Ovary (tissue), 9 donors: Measurements from ENCODE around the gene ZBTB7A. TPM values are rescaled to one million over a fixed set of nuclear protein-coding genes. Genes with fewer than 3 reads are reported as not detected.

ENCODE experiments used
- DNase-seq, 5 donors: peaks; one replicate each; pipeline ENCODE4 v3.0.0-alpha.2; 2019 to 2020
- H3K27ac ChIP-seq, 2 donors: fragments of 200-600 bp; one replicate each; pipeline versions ENCODE4 v1.5.1 to v1.8.0; 2019 to 2022
- H3K27me3 ChIP-seq: fragments of 200-600 bp; one replicate; pipeline ENCODE4 v1.8.0; 2022
- H3K36me3 ChIP-seq: fragments of 200-600 bp; sonication (generic); one replicate; pipeline ENCODE4 v1.5.1; 2019
- H3K4me1 ChIP-seq: one replicate; pipeline ENCODE4 v1.8.1; 2013; ENCODE audit warnings: mild to moderate bottlenecking, moderate library complexity; ENCODE audit not compliant: insufficient read depth
- H3K4me3 ChIP-seq: fragments of 200-600 bp; sonication (generic); one replicate; pipeline ENCODE4 v1.5.1; 2017
- H3K9me3 ChIP-seq, 2 donors: fragments of 200-600 bp in 1 of 2; sonication (generic) in 1 of 2; one replicate each; pipeline versions ENCODE4 v1.5.1 to v1.8.1; 2013 to 2019; ENCODE audit warnings: mild to moderate bottlenecking in 1 of 2, moderate library complexity in 1 of 2
- EP300 ChIP-seq: sonication (generic); formaldehyde crosslinking; IDR thresholded peaks from one replicate; pipeline ENCODE4 v1.6.1; 2017; ENCODE audit warnings: antibody characterized with exemption
- POLR2A ChIP-seq: fragments of 450-650 bp; IDR thresholded peaks from one replicate; pipeline ENCODE4 v1.6.1; 2017; ENCODE audit warnings: antibody characterized with exemption, mild to moderate bottlenecking, moderate library complexity
- WGBS, 3 donors: extraction: QIAGEN DNeasy Blood & Tissue Kit in 1 of 3; methylation state at CpG; one replicate each; pipeline versions ENCODE4 v1.1.5 to v1.1.7; 2013 to 2017; 5-methylcytosine and 5-hydroxymethylcytosine counted together
- intact Hi-C, 4 donors: fragments of 100-400 bp; cut with DNase I; formaldehyde crosslinking; loops; one replicate each; pipeline versions ENCODE4 v1.11.0 to v1.15.1; 2022 to 2023
- polyA plus RNA-seq, 2 donors: library from polyadenylated mRNA; stranded (reverse); fragments of 200-250 nt in 1 of 2; fragments of 350-450 nt in 1 of 2; fragmentation: Illumina TruSeq in 1 of 2; extraction: RNeasy Lipid Tissue Mini Kit (QIAGEN cat#74804) in 1 of 2; gene quantifications; one replicate each; pipeline ENCODE4 v1.2.3, GENCODE V29; 2013 to 2014
- total RNA-seq, 7 donors: library from RNA; depleted of rRNA in 2 of 7; stranded (reverse); fragments of >200 nt in 2 of 7; fragmentation: NEBNext Ultra II Directional in 3 of 7; extraction: Animal tissue kit (Norgen Biotek cat#: 25700) in 3 of 7; gene quantifications; one replicate each; pipeline versions ENCODE4 v1.1.0 to v1.2.4, GENCODE V29; 2016 to 2023
- TF ChIP-seq, protein P1 (sequence below), 3 donors: fragments of 450-650 bp in 2 of 3; fragments of 200-600 bp in 1 of 3; IDR thresholded peaks; one replicate each; pipeline versions ENCODE4 v1.5.1 to v1.8.0; 2016 to 2022; ENCODE audit warnings: antibody characterized with exemption in 3 of 3, mild to moderate bottlenecking in 1 of 3
- donor health status: DM: no; HTN: no; CAD: no; lungs with moderate emphysema.
- donor health status: DM: no; HTN: no; CAD: no.
- donor health status: Bipolar disorder and iron deficiency.
- donor health status: DM: yes; HTN: yes; CAD: no.
- donor health status: DM: no; HTN: no; CAD: no.
- donor health status: DM: yes; HTN: yes; CAD: no.

Gene ZBTB7A
- total and polyA plus RNA-seq, 9 donors = 9.1 to 56.4 (median 38.5) TPM

DNA sequence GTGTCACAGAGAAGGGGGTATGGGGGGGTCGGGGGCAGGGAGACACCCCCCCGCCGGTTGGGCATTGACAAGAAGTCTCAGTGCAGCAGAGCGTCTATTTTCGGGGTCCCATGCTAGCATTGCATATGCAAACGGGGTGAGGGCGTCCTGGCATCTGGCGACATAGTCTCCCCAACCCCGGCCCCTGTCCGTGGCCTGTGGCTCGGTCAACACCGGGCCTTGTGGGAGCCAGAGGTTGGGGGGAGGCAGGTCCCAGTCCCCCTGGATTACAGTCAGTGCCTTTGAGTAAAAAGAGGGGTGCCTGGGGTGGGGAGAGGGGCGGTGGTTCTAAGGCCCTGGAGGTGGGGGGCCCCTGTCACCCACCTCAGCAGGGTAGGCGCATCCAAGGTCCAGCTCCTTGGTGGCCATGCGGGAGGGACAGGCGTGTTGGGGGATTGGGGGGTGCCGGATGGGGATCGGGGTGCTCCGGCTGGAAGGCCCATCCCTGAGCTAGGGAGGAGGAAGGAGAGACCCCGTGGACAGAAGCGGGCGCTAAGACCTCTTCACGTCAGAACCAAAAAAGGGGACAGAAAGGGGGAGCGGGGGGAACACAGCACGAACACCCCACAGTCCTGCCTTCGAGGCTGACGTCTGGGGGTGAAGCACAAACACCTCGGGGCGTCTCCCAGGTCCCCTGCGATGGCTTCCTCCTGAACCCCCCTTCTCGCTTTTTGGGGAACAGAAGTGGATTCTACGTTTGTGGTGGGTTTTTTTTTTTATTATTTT, 20.9 kb downstream of the ZBTB7A start:
- H3K27ac ChIP-seq = no peak overlapping the region
- H3K4me3 ChIP-seq = no peak overlapping the region
- peak in 1 of 5 donors; percentile 21 for DNase-seq
- intact Hi-C loops = no loop called here
- no peaks in the 10 kb centered on the region for H3K36me3 ChIP-seq
- no peaks in the 10 kb centered on the region for H3K27me3 ChIP-seq
- WGBS, 3 donors = 87 to 89% (median 88%) methylated on average over 32 of the region's 32 CpGs
- peaks cover 1% of the 10 kb centered on the region for H3K4me1 ChIP-seq
- TF ChIP-seq POLR2A (no peak), EP300 (no peak)
- TF ChIP-seq, protein P1, sequence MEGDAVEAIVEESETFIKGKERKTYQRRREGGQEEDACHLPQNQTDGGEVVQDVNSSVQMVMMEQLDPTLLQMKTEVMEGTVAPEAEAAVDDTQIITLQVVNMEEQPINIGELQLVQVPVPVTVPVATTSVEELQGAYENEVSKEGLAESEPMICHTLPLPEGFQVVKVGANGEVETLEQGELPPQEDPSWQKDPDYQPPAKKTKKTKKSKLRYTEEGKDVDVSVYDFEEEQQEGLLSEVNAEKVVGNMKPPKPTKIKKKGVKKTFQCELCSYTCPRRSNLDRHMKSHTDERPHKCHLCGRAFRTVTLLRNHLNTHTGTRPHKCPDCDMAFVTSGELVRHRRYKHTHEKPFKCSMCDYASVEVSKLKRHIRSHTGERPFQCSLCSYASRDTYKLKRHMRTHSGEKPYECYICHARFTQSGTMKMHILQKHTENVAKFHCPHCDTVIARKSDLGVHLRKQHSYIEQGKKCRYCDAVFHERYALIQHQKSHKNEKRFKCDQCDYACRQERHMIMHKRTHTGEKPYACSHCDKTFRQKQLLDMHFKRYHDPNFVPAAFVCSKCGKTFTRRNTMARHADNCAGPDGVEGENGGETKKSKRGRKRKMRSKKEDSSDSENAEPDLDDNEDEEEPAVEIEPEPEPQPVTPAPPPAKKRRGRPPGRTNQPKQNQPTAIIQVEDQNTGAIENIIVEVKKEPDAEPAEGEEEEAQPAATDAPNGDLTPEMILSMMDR (IDR thresholded peaks at IDR 0.05) = no peak
- H3K9me3 ChIP-seq = no peaks in the 10 kb centered on the region

DNA sequence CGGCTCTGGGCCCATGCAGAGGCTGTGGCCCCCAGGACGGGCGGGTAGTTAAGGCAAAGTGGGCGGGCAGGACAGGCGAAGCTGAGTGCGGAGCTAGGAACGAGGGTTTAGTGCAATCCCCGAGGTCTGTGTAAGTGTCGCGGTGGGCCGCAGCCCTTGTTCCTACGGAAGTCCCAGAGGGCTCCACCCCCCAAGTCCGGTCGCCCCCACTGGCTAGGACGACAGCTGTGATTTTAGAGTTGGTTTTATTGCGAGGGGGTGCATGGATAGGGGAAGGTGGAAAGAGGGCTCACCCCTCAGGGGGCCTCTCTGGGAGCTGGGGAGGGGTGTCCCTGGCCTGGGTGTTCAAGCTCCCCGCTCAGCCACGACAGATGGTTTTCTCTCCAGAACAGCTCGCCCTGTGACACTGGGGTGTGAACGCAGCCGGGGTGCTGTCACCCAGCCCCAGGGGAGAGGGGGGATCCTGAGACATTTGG, 21.7 kb downstream of the ZBTB7A start:
- intact Hi-C loops = no loop called here
- Histone ChIP-seq H3K36me3 (no peaks in the 10 kb centered on the region), H3K27ac (no peak overlapping the region), H3K4me1 (no peaks in the 10 kb centered on the region), H3K9me3 (no peaks in the 10 kb centered on the region), H3K27me3 (no peaks in the 10 kb centered on the region), H3K4me3 (no peak overlapping the region)
- TF ChIP-seq POLR2A (no peak), EP300 (no peak)
- TF ChIP-seq, protein P1 (IDR thresholded peaks at IDR 0.05) = no peak
- DNase-seq = peak in 1 of 5 donors; percentile 18
- WGBS, 3 donors = 75 to 76% (median 75%) methylated on average over 21 of the region's 21 CpGs

DNA sequence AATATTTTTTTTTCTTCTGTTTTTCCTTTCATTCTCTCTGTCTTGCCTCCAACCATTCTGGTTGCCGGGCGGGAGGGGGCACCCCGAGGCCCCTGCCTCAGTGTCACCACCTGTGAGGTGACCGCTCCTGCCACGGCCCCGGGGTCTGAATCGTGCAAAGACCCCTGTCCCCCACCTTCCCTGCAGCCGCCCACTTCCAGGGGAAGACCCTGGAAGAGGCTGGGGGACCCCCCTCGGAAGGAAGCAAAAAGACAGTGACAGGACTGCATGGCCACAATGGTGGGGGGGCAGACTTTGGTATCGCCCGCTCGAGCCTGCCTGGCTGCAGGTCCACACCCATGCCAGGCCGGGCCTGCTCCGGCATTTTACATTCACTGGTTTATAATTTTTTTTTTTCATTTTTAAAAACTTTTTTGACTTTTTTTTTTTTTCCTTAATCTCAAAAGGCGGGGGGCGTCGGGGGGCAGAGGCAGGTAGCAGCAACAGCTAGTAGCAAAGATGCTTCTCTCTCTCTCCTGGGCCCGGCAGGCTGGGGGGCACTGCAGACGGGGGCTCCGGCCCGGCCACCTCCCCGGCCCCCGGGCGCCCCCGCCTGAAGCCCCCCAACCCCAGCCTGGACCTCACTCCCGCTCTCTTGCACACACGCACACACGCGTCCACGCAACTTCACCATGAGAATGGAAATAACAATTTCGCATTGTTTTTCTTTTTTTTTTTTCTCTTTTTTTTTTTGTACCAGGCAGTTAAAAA, 22.6 kb downstream of the ZBTB7A start:
- 82 to 85% (median 85%) methylated on average over 31 of the region's 31 CpGs for WGBS, 3 donors
- Histone ChIP-seq H3K9me3 (no peaks in the 10 kb centered on the region), H3K36me3 (no peaks in the 10 kb centered on the region), H3K4me3 (no peak overlapping the region), H3K27me3 (no peaks in the 10 kb centered on the region), H3K27ac (no peak overlapping the region), H3K4me1 (no peaks in the 10 kb centered on the region)
- no peak for TF ChIP-seq EP300
- TF ChIP-seq, protein P1 (IDR thresholded peaks at IDR 0.05) = no peak
- TF ChIP-seq POLR2A = no peak
- peak in 1 of 5 donors; percentile 18 for DNase-seq
- intact Hi-C loops = no loop called here

DNA sequence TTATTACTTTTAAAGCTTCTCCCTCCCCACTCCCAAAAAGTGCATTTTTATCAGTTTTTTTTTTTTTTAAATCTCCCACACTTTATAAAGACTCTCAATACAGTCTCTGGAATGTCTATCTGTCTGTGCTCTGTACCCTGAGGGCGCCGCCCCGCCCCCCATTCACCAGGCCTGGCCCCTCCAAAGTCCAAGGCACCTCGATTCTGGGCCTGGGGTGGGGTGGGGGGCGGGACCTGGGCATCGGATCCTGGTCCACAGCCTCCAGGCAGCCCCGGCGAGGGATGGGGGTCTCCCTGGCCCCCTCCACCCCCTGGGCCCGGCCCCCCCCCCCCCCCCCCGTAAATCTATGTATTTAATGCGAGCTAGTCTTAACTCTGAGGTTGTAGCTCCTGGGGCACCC, 23.3 kb downstream of the ZBTB7A start:
- peaks cover 4% of the 10 kb centered on the region for H3K4me1 ChIP-seq
- intact Hi-C loops = no loop called here
- H3K27ac ChIP-seq = no peak overlapping the region
- no peaks in the 10 kb centered on the region for H3K9me3 ChIP-seq
- no peak for TF ChIP-seq EP300
- peak in 1 of 5 donors; percentile 18 for DNase-seq
- no peaks in the 10 kb centered on the region for H3K36me3 ChIP-seq
- 68 to 76% (median 75%) methylated on average over 11 of the region's 11 CpGs for WGBS, 3 donors
- H3K4me3 ChIP-seq = no peak overlapping the region
- H3K27me3 ChIP-seq = no peaks in the 10 kb centered on the region

DNA sequence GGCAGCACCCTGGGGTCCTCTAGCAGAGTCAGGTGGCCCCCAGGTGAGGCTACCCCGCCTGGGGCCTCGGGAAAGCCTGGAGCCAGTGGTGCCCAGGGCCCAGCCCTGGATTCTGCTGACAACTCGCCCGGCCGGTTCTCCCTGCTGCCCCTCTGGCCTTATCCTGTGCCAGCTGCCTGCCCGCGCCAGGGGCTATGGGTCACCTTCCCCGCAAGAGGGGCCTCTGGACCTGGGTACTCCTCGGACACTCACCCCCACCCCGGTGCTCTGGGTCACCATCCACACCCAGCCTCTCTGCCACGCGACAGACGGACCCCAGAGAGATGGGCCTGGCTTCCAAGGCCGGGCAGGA, 24.0 kb downstream of the ZBTB7A start:
- Histone ChIP-seq H3K4me3 (no peak overlapping the region), H3K27me3 (no peaks in the 10 kb centered on the region), H3K9me3 (no peaks in the 10 kb centered on the region), H3K4me1 (peaks cover 4% of the 10 kb centered on the region), H3K27ac (no peak overlapping the region), H3K36me3 (no peaks in the 10 kb centered on the region)
- DNase-seq = no peak
- WGBS, 3 donors = 75 to 83% (median 76%) methylated on average over 14 of the region's 14 CpGs
- no peak for TF ChIP-seq EP300
- TF ChIP-seq, protein P1 (IDR thresholded peaks at IDR 0.05) = no peak
- TF ChIP-seq POLR2A = no peak
- intact Hi-C loops = no loop called here
